Measurements from ENCODE around the gene DZIP1.
A peak's percentile ranks its signal among the peaks of the same experiment; 100 is the strongest.
"Not testable (repeated sequence)": the region's sequence is repeated elsewhere in the genome, so short reads cannot be mapped to it uniquely, and the experiment has no call there.

Gene DZIP1

GRCh38 chr13:95644601-95645052, at the start of gene DZIP1:
TSS of gene DZIP1 (minus strand) at chr13:95644706. CDS start at chr13:95642029, 2,677 bp downstream.
- H3K27me3 ChIP-seq (ENCODE audit: insufficient read depth, low read length): no peaks in the 10 kb centered on the region
- peaks cover 10% of the 10 kb centered on the region for H3K4me1 ChIP-seq (ENCODE audit: control insufficient read depth, insufficient read depth, low read length, unreplicated experiment)
- H3K4me3 ChIP-seq (ENCODE audit: low read depth, low read length): peak within 1 kb of the TSS; percentile 89
- H3K27ac ChIP-seq (ENCODE audit: low read depth, low read length): peak within 1 kb of the TSS; percentile 50; the same call in 1 of the 2 replicates
- peaks cover 5% of the 10 kb centered on the region; the same call in 1 of the 2 replicates for H3K36me3 ChIP-seq (ENCODE audit: insufficient read depth, low read length)
- H3K79me2 ChIP-seq (ENCODE audit: control insufficient read depth, insufficient read depth, low read length, unreplicated experiment): peaks cover 27% of the 10 kb centered on the region
- H2AFZ ChIP-seq (ENCODE audit: low read length, unreplicated experiment): peak within 1 kb of the TSS; percentile 99

- not testable (repeated sequence) for H3K4me1 ChIP-seq (ENCODE audit: control insufficient read depth, insufficient read depth, low read length, unreplicated experiment); H2AFZ ChIP-seq (ENCODE audit: low read length, unreplicated experiment); H3K36me3 ChIP-seq (ENCODE audit: insufficient read depth, low read length); H3K27ac ChIP-seq (ENCODE audit: low read depth, low read length); H3K27me3 ChIP-seq (ENCODE audit: insufficient read depth, low read length); H3K4me3 ChIP-seq (ENCODE audit: low read depth, low read length)
- peaks cover 43% of the 10 kb centered on the region for H3K79me2 ChIP-seq (ENCODE audit: control insufficient read depth, insufficient read depth, low read length, unreplicated experiment)
Measured at GRCh38 chr13:95690986-95691385, 46.5 kb upstream of the DZIP1 start.

GRCh38 chr13:95689582-95689926, 45.0 kb upstream of the DZIP1 start:
- no peak overlapping the region for H2AFZ ChIP-seq (ENCODE audit: low read length, unreplicated experiment)

GRCh38 chr13:95684960-95685359, 40.5 kb upstream of the DZIP1 start:
- H2AFZ ChIP-seq (ENCODE audit: low read length, unreplicated experiment); H3K27me3 ChIP-seq (ENCODE audit: insufficient read depth, low read length); H3K36me3 ChIP-seq (ENCODE audit: insufficient read depth, low read length); H3K4me3 ChIP-seq (ENCODE audit: low read depth, low read length); H3K27ac ChIP-seq (ENCODE audit: low read depth, low read length); H3K4me1 ChIP-seq (ENCODE audit: control insufficient read depth, insufficient read depth, low read length, unreplicated experiment): not testable (repeated sequence)
- H3K79me2 ChIP-seq (ENCODE audit: control insufficient read depth, insufficient read depth, low read length, unreplicated experiment): peaks cover 83% of the 10 kb centered on the region

More at GRCh38 chr13:95689582-95689926, 45.0 kb upstream of the DZIP1 start:
- Histone ChIP-seq H3K79me2 (ENCODE audit: control insufficient read depth, insufficient read depth, low read length, unreplicated experiment) (peaks cover 55% of the 10 kb centered on the region), H3K27me3 (ENCODE audit: insufficient read depth, low read length) (no peaks in the 10 kb centered on the region), H3K4me1 (ENCODE audit: control insufficient read depth, insufficient read depth, low read length, unreplicated experiment) (no peaks in the 10 kb centered on the region), H3K27ac (ENCODE audit: low read depth, low read length) (no peak overlapping the region), H3K36me3 (ENCODE audit: insufficient read depth, low read length) (no peaks in the 10 kb centered on the region), H3K4me3 (ENCODE audit: low read depth, low read length) (no peak overlapping the region)

- H3K36me3 ChIP-seq (ENCODE audit: insufficient read depth, low read length): no peaks in the 10 kb centered on the region
- no peak overlapping the region for H3K4me3 ChIP-seq (ENCODE audit: low read depth, low read length)
- H2AFZ ChIP-seq (ENCODE audit: low read length, unreplicated experiment): no peak overlapping the region
- no peaks in the 10 kb centered on the region for H3K27me3 ChIP-seq (ENCODE audit: insufficient read depth, low read length)
- H3K79me2 ChIP-seq (ENCODE audit: control insufficient read depth, insufficient read depth, low read length, unreplicated experiment): peaks cover 85% of the 10 kb centered on the region
- no peak overlapping the region for H3K27ac ChIP-seq (ENCODE audit: low read depth, low read length)
- peaks cover 8% of the 10 kb centered on the region for H3K4me1 ChIP-seq (ENCODE audit: control insufficient read depth, insufficient read depth, low read length, unreplicated experiment)
Measured at GRCh38 chr13:95684418-95684817, 39.9 kb upstream of the DZIP1 start.

- no peaks in the 10 kb centered on the region for H3K27me3 ChIP-seq (ENCODE audit: insufficient read depth, low read length)
- H3K27ac ChIP-seq (ENCODE audit: low read depth, low read length): no peak overlapping the region
- H3K4me1 ChIP-seq (ENCODE audit: control insufficient read depth, insufficient read depth, low read length, unreplicated experiment): peaks cover 23% of the 10 kb centered on the region
- H3K4me3 ChIP-seq (ENCODE audit: low read depth, low read length): peak overlapping the region; percentile 77
- no peak overlapping the region for H2AFZ ChIP-seq (ENCODE audit: low read length, unreplicated experiment)
- H3K79me2 ChIP-seq (ENCODE audit: control insufficient read depth, insufficient read depth, low read length, unreplicated experiment): peaks cover 63% of the 10 kb centered on the region
- H3K36me3 ChIP-seq (ENCODE audit: insufficient read depth, low read length): no peaks in the 10 kb centered on the region
Measured at GRCh38 chr13:95679722-95680121, 35.2 kb upstream of the DZIP1 start.

GRCh38 chr13:95678967-95679366, 34.5 kb upstream of the DZIP1 start:
- H3K4me3 ChIP-seq (ENCODE audit: low read depth, low read length): peak overlapping the region; percentile 77

GRCh38 chr13:95677564-95678266, 33.2 kb upstream of the DZIP1 start:
- Histone ChIP-seq H3K4me1 (ENCODE audit: control insufficient read depth, insufficient read depth, low read length, unreplicated experiment) (peaks cover 24% of the 10 kb centered on the region), H3K4me3 (ENCODE audit: low read depth, low read length) (peak overlapping the region; percentile 77), H3K36me3 (ENCODE audit: insufficient read depth, low read length) (no peaks in the 10 kb centered on the region), H2AFZ (ENCODE audit: low read length, unreplicated experiment) (peak overlapping the region; percentile 6), H3K27ac (ENCODE audit: low read depth, low read length) (peak overlapping the region; percentile 65), H3K79me2 (ENCODE audit: control insufficient read depth, insufficient read depth, low read length, unreplicated experiment) (peaks cover 53% of the 10 kb centered on the region), H3K27me3 (ENCODE audit: insufficient read depth, low read length) (no peaks in the 10 kb centered on the region)

More at GRCh38 chr13:95678967-95679366, 34.5 kb upstream of the DZIP1 start:
- no peak overlapping the region for H3K27ac ChIP-seq (ENCODE audit: low read depth, low read length)
- H3K4me1 ChIP-seq (ENCODE audit: control insufficient read depth, insufficient read depth, low read length, unreplicated experiment): peaks cover 24% of the 10 kb centered on the region
- no peaks in the 10 kb centered on the region for H3K27me3 ChIP-seq (ENCODE audit: insufficient read depth, low read length)
- H3K36me3 ChIP-seq (ENCODE audit: insufficient read depth, low read length): no peaks in the 10 kb centered on the region
- H2AFZ ChIP-seq (ENCODE audit: low read length, unreplicated experiment): no peak overlapping the region
- H3K79me2 ChIP-seq (ENCODE audit: control insufficient read depth, insufficient read depth, low read length, unreplicated experiment): peaks cover 56% of the 10 kb centered on the region

- Histone ChIP-seq H3K27ac (ENCODE audit: low read depth, low read length) (peak within 1 kb of the TSS; percentile 65), H3K4me3 (ENCODE audit: low read depth, low read length) (peak within 1 kb of the TSS; percentile 77), H2AFZ (ENCODE audit: low read length, unreplicated experiment) (peak within 1 kb of the TSS; percentile 97), H3K79me2 (ENCODE audit: control insufficient read depth, insufficient read depth, low read length, unreplicated experiment) (peaks cover 45% of the 10 kb centered on the region), H3K36me3 (ENCODE audit: insufficient read depth, low read length) (no peaks in the 10 kb centered on the region), H3K4me1 (ENCODE audit: control insufficient read depth, insufficient read depth, low read length, unreplicated experiment) (peaks cover 24% of the 10 kb centered on the region), H3K27me3 (ENCODE audit: insufficient read depth, low read length) (no peaks in the 10 kb centered on the region)
Measured at GRCh38 chr13:95676762-95677563, 32.5 kb upstream of the DZIP1 start, which contains the start of gene DNAJC3. TSS of gene DNAJC3 (plus strand) at chr13:95677139. CDS start at chr13:95677256, 117 bp downstream.

- H2AFZ ChIP-seq (ENCODE audit: low read length, unreplicated experiment): peak overlapping the region; percentile 97
- H3K4me1 ChIP-seq (ENCODE audit: control insufficient read depth, insufficient read depth, low read length, unreplicated experiment): peaks cover 24% of the 10 kb centered on the region
- H3K27ac ChIP-seq (ENCODE audit: low read depth, low read length): peak overlapping the region; percentile 63
- peaks cover 38% of the 10 kb centered on the region for H3K79me2 ChIP-seq (ENCODE audit: control insufficient read depth, insufficient read depth, low read length, unreplicated experiment)
- H3K4me3 ChIP-seq (ENCODE audit: low read depth, low read length): peak overlapping the region; percentile 77
- H3K27me3 ChIP-seq (ENCODE audit: insufficient read depth, low read length): no peaks in the 10 kb centered on the region
- no peaks in the 10 kb centered on the region for H3K36me3 ChIP-seq (ENCODE audit: insufficient read depth, low read length)
Measured at GRCh38 chr13:95676105-95676761, 31.7 kb upstream of the DZIP1 start.

Measured in ACC112 (cell line).